ENCODE results near the gene ANKRD13A.
"Not testable (repeated sequence)": the region's sequence is repeated elsewhere in the genome, so short reads cannot be mapped to it uniquely, and the experiment has no call there.

ANKRD13A gene

DNA sequence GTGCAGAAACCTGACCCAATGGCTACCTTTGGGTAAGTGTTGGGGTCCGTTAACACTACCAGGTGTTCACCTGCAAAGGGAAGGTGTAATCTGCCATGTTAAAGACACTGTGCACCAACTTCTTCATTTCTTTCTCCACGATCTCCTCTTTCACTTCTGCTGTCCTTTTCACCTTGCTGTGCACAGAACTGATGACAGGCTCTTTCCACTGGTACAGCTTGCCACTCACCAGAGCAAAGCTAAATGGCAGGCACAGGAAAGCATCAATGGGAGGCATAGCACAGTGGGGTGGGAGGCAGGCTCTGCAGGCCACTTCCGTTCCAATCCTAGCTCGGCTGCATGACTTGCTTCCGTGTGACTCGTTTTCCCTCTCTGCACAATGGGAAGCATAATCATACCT lies 51.7 kb downstream of the ANKRD13A start:
- no peak for DNase-seq

DNA sequence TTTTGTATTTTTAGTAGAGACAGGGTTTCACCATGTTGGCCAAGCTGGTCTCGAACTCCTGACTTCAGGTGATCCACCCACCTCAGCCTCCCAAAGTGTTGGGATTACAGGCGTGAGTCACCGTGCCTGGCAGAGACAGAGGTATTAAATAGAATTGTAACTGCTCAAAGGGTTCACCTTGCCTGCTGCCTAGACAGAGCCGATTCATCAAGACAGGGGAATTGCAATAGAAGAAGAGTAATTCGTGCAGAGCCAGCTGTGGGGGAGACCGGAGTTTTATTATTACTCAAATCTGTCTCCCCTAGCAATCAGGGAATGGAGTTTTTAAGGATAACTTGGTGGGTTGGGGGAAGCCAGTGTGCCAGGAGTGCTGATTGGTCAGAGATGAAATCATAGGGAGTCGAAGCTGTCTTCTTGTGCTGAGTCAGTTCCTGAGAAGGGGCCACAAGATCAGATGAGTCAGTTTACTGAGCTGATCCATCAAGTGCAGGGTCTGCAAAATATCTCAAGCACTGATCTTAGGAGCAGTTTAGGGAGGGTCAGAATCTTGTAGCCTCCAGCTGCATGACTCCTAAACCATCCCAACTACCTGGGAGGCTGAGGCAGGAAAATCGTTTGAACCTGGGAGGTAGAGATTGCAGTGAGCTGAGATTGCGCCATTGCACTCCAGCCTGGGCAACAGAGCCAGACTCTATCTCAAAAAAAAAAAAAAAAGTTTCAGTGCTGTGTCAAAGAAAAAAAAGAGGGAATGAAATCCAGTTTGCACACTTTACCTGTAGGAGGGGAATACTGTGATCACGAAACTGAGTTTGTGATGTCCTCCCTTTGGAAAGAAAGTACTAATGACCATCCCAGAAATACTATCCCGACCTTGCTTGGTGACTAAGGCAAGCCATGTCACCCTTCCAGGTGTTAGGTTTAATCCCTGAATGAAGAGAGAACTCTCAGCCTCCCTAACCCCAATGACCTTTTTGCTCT lies 56.4 kb downstream of the ANKRD13A start:
- not testable (repeated sequence) for DNase-seq

DNA sequence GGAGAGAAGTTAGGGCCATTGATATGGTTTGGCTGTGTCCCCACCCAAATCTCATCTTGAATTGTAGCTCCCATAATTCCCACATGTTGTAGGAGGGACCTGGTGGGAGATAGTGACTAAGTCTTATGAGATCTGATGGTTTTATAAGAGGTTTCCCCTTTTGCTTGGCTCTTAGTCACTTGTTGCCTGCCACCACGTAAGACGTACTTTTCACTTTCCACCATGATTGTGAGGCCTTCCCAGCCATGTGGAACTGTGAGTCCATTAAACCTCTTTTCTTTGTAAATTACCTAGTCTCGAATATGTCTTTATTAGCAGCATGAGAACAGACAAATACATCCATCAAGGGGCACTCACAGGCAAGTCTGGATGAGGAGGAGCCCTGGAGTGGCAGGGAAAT lies 57.4 kb downstream of the ANKRD13A start:
- DNase-seq = not testable (repeated sequence)

DNA sequence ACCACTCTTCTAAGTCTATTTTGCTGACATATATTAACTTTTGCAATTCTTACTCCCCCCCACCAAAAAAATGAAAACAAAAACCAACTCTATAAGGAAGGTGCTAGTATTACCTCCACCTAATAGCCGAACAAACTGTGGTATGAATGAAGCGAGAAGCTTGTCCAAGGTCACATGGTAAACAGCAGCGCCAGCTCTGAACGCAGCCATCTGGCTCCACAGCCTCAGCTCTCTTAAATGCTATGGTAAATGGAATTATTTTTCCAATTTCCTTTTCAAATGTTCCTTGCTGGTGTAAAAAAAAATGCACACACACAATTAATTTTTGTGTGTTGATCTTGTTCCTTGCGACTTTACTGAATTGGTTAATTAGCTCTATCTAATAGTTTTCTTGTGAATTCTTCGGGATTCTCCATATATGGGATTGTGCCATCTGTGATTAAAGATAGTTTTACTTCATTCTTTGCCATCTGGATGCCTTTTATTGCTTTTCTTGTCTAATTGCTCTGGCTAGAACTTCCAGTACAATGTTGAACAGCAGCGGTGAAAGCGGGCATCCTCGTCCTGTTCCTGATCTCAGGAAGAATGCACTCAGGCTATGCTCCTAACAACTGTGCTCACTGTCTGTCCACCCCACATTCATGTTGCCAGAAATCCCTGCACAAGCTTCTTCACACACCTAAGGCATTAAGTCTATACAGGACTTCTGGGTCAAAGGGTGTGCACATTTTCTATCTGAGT lies 59.8 kb downstream of the ANKRD13A start:
- no peak for DNase-seq

DNA sequence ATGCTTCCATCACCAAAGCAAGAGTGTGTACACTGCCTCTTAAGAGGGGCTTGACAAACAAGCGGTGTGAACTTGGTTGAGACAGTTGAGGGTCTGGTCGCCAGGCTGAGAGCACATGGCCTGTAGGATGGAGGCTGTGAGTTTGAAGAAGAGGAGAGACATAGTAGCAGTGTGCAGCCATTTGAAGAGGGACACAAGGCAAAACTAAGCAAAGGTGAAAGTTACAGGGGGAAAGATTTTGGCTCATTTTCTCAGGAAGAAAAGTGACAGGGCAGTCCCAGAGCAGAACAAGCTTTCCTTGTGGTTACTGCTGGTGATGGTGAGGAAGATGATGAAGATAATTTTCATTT lies 60.4 kb downstream of the ANKRD13A start:
- DNase-seq = no peak

DNA sequence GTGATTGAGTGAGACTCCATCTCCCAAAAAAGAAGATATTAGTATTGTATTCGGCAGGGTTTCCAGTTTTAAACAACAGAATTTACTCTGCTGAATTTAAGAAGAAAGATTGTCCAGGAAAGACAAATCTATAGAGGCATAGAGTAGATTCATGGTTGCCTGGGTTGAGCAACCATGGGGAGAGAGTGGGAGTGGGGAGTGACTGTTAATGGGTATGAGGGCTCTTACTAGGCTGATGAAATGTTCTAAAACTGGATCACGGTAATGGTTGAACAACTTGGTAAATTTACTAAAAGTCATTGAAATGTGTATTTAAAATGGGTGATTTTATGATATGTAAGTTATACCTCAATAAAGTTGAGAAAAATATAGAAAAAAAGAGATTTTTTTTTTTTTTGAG lies 63.0 kb downstream of the ANKRD13A start:
- DNase-seq = no peak

DNA sequence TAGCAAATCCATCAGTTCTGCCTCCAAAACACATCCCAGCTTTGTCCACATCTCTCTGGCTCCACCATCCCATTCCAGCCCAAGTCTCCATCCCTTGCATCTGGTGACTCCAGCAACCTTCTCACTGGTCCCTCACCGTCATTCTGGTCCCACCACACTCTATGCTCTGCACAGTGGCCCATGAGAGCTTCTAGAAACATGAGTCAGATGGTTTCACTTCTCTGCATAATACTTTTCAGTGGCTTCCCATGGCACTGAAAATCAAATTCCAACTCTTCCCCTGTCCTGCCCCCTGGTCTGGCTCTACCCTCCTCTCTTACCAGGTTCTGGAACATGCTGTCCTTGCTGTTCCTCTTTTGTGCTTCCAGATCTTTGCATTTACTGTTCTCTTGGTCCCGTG lies 66.3 kb downstream of the ANKRD13A start:
- no peak for DNase-seq

DNA sequence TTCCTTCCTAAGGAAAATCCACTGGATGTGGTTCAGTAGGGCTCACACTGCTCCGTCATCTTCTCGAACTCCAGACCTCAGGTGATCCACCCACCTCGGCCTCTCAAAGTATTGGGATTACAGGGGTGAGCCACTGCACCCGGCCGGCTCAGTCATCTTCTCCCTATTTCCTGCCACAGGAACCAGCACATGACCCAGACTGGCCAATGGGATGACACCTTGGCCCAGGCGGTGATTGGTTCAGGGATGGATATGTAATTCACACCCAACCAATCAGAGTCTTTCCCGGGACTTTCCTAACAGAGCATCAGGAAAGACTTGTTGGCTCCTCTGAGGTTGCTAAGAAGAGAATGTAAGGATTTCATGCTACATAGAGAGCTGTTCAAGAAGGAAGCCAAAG lies 68.3 kb downstream of the ANKRD13A start:
- no peak for DNase-seq

DNA sequence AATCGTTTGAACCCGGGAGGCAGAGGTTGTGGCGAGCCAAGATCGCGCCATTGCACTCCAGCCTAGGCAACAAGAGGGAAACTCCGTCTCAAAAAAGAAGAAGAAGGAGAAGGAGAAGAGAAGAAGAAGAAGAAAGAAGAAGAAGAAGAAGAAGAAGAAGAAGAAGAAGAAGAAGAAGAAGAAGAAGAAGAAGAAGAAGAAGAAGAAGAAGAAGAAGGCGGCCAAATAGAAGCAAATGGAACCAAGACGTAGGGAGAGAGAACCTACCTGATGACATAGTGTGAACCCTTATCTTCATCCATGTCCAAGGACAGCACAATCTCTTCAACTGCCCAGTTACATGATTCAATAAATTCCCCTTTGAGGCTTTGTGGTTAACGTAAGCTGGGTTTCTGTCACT lies 68.9 kb downstream of the ANKRD13A start:
- DNase-seq = not testable (repeated sequence)

DNA sequence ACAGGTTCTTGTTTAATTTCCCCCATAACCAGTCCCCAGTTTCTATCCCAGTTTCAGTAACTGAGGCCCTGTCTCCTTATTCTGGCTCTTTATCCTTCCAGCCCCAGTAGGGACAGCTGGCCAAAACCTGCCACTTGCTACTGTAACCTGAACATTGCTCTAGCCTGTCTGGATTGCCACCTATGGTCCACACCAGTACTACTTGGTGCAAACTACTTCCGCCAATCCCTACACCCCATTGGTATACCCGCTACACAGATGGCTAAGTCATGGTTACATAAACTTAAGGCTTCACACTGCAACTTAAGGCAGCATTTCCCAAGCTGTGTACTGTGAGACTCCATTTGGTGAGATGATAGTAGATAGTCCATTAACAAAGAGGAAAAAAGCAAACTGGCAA lies 69.4 kb downstream of the ANKRD13A start:
- DNase-seq = no peak

DNA sequence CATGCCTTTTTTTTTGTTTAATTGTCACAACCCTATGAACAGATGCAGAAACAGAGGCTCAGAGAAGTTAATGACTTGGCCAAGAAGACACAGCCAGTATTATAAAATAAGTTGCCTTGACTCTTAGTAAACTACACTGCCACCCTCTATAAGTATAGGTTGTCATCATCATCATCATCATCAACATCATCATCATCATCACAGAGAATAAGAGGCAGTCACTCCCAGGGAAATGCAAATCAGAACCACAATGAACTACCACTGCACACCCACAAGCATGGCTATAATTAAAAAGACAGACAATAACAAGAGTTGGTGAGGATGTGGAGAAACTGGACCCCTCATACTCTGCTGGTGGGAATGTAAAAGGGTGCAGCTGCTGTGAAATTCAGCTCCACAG lies 72.3 kb downstream of the ANKRD13A start:
- no peak for DNase-seq

DNA sequence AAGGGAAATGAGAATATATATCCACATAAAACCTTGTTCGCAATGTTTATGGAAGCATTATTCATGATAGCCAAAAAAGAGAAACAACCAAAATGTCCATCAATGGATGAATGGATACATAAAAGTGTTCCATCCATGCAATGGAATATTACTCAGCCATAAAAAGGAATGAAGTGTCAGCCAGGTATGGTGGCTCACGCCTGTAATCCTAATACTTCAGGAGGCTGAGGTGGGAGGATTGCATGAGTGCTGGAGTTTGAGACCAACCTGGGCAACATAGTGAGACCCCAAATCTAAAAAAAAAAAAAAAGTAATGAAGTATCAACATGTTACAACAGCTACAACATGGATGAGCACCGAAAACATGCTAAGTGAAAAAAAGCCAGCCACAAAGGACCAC lies 72.7 kb downstream of the ANKRD13A start:
- no peak for DNase-seq

DNA sequence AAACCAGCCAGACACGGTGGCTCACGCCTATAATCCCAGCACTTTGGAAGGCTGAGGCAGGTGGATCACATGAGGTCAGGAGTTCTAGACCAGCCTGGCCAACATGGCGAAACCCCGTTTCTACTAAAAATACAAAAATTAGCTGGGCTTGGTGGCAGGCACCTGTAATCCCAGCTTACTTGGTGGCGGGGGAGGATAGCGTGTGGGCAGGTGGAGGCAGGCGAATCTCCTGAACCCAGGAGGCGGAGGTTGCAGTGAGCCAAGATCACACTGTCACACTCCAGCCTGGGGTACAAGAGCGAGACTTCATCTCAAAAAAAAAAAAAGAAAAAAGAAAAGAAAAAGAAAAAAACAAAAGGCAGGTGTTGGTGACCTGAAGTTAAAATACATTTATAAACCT lies 73.4 kb downstream of the ANKRD13A start:
- not testable (repeated sequence) for DNase-seq

DNA sequence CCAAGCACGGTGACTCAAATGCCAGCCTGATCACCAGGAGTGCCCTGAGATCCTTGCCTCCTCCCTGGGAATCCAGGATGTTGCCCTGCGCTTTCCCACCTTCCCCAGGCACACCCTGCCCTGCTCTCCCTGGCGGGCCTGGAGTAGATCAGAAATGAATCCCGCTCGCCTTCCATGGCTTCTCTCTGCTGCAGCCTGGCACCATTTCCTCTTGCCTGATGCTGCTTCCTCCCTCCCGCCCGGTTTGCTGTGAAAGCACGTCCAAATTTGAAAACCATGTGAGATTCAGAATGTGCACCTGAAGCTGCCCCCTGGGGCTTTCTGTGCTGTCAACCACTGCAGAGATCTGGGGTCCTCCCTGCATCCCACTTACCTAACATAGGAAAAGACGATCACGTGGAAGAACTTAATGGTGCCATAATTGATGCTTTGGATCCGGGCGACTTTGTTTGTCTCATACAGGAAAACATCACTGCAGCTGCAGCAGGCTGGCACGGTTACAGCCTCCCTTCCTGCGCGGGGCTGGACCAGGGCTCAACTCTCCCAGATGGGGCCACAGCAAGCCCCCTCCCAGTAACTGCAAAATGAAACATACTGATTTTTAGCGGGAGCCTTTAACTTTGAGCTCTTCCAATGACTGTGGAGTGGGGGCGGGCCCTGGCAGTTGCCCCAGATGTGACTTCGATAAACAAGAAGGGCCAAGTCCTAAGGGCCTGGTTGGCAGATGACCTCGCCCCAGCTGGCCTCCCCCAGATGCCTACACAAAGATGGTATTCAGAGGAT lies 74.0 kb downstream of the ANKRD13A start:
- DNase-seq = peak; percentile 33

DNA sequence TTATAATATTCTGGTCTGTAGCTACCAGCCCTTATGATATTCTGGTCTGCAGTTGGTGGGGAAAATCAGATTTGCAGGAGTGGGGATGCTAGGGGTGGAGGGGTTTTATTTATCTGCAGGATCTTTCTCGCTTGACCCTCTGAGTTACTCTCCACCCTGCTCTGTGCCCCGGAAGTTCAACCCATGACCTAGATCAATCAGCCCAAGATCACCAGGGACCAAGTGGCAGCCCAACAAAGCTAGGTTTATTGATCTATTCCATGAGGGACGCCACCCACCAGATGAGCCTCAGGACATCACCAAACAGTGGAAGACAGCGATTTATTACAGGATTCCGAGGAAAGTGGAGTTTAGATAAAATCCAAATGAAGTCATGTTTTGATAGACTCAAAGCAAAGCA lies 74.9 kb downstream of the ANKRD13A start:
- no peak for DNase-seq

DNA sequence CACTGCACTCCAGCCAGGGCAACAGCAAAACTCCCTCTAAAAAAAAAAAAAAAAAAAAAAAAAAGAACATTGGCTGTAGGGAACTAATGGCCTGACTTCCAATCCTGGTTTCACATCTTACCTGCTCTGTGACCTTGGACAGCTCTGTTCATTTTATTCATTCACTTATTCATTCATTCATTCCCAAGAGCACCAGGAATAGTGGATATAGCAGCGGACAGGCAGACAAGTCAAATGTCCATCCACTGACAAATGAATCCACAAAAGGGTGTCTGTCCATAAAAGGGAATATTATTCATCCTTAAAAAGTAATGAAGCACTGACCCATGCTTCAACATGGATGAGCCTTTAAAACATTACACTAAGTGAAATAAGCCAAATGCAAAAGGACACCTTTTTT lies 76.7 kb downstream of the ANKRD13A start:
- DNase-seq = no peak

DNA sequence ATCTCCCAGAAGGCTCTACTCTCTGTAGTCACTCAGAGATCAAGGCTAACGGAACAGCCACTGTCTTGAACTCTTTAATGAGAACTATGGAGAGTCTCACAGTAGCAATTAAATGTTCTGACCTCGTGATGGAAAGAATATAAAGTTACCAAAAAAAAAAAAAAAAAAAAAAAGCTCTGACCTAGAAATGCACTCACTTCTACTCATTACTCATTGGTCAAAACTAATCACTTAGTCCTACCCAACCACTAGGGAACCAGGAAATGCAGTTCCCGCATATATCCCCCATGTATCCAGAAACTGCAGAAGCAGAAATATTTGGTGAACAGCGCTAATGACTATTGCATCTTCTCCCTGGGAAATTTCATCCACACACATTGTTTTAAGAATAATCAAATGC lies 78.6 kb downstream of the ANKRD13A start:
- DNase-seq = no peak

DNA sequence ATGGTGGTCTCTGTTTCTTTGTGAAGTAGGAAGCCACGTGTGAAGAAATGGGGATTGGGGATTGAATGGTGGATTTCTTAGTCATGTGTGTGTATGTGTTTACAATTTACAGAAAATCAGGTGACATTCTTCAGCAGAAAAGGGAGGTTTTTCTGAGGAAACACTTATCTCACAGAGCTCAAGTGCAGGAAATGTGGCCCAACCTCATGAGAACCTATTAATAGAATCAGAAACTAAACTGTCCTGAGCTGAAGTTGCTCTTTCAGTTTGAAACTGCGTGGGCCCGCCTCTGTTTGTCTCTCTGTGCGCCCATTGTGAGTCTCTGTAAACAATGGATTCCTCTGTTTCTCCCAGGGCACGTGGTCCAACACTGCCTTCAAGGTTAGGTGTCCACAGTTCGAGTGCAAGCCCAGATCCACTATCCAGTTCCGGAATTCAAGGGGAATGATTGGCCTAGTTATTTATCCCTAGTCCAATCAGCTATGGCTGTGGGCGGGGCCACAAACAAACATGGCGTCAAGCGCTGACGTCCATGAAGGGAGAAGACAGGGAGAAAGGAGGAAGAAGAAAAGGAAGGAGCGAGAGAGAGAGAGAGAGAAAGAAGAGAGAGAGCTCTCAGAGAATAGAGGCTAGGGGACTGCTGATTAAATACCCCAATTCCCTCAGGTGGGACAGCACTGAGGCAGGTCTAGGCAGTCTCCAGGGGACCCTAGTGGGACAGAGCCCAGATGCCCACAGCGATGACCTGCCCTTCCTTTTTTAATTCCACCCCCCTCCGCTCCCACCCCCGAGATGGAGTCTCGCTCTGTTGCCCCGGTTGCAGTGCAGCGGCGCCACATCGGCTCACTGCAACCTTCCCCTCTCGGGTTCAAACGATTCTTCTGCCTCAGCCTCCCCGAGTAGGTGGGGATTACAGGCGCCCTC lies 80.5 kb downstream of the ANKRD13A start:
- DNase-seq = peak; percentile 78

DNA sequence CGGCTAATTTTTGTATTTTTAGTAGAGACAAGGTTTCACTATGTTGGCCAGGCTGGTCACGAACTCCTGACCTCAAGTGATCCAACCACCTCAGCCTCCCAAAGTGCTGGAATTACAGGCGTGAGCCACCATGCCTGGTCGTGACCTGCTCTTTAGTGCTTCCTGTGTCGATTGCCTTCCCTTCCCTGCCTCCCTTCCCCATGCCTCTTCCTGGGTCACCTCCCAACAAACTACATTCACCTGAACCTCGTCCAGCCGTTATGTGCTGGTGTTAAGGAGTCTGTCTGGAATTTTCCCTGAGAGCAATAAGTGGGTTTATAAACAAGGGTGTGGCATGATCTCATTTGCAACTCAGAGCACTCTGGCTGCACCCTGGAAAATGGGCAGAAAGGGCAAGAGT lies 81.2 kb downstream of the ANKRD13A start:
- no peak for DNase-seq

DNA sequence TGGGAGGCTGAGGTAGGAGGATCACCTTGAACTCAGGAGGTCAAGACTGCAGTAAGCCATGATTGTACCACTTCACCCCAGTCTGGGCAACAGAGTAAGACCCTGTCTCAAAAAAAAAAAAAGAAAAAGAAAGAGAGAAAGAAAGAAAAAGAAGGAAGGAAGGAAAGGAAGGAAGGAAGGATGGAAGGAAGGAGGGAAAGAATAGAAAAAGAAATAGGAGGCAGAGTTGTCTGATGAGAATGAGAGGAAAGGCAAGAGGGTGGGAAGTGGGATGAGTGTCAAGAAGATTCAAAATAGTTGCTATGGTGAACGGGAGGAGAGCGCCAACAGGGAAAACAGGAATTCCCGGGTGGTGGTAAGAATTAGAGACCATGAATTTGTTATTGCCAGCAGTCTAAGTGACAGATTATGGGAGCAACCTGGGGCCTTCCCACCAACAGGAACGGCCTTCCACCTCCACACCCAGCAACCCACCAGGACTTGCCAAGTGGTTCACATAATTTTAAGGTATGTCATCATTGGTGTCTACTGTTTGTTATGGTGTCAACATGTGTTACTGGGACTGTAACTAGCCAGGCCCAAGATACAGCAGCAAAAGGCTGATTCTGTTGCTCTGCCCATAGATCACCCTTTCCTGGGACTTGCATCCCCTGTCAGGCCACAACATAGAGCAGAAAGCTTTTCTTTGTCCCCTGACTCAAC lies 85.2 kb downstream of the ANKRD13A start:
- no peak for DNase-seq

DNA sequence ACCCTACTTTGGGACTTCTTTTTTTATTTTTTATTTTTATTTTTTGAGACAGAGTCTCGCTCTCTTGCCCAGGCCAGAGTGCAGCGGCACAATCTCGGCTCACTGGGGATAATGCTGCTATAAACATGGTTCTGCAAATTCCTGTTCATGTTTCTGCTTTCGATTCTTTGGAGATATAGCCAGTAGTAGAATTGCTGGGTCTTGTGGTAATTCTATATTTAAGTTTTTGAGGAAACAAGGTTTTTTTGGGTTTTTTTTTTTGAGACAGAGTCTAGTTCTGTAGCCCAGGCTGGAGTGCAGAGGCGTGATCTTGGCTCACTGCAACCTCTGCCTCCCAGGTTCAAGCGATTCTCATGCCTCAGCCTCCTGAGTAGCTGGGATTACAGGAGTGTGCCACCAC lies 89.0 kb downstream of the ANKRD13A start:
- DNase-seq = not testable (repeated sequence)

DNA sequence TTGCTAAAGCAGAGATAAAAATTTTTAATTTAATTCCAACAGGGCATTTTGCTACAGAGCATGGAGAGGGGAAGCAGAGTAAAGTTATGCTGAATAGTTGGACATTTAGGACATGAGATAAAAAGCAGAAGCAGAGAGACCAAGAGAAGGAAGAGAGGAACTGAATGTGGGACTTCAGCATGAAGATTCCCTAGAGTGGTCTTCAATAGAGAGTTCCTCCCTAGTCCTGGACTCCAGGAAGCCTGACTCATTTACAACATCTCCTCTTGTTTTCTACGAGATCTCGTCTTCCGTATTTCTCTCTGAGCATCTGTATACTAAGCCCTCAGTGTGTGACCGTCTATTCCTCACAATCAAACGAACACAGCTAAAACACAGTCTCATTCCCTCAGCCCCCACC lies 89.7 kb downstream of the ANKRD13A start:
- DNase-seq = no peak

Measured in activated naive CD4-positive, alpha-beta T cell treated with Interleukin-2 at 50 U/mL for 16 hours (primary cell).